A549 treated with Mapracorat at 1 μM for 4 hours (cell line): ENCODE measurements around the gene MFSD6L. TPM values are rescaled to one million over a fixed set of nuclear protein-coding genes. Genes with fewer than 3 reads are reported as not detected.

Experiments
- total RNA-seq: library from RNA; stranded (reverse); fragments of 200-300 nt; extraction: Qiagen RNA extraction; gene quantifications from 5 replicates; pipeline ENCODE4 v1.2.3, GENCODE V29; 2022

Gene MFSD6L, protein sequence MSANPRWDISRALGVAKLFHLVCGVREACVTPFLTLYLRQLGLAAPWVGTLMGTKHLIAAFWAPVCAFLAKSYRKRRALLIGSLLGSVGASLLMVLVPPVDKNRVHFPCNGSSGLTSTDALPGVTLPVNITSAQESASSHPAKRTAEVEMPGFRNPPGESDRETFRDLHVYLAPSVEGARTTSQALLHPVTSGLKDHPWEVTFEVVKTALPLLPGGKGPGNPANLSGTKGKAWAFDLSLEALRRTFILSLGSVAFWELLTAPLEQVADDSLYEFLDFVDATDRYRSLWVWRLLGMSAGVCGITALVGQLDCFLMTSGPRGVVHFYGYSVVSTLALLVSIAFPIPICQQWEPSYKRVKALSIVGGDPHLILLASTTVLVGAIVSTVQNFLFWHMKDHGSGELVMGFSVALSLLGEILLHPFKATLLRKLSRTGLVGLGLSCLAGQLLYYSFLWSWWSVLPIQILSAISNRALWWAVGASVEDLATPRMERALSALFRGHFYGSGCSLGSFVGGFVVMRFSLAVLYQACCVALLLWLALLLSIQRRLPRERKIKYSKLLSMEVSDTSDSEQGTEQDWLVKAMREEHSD
- not detected in 5 replicates for total RNA-seq

DNA sequence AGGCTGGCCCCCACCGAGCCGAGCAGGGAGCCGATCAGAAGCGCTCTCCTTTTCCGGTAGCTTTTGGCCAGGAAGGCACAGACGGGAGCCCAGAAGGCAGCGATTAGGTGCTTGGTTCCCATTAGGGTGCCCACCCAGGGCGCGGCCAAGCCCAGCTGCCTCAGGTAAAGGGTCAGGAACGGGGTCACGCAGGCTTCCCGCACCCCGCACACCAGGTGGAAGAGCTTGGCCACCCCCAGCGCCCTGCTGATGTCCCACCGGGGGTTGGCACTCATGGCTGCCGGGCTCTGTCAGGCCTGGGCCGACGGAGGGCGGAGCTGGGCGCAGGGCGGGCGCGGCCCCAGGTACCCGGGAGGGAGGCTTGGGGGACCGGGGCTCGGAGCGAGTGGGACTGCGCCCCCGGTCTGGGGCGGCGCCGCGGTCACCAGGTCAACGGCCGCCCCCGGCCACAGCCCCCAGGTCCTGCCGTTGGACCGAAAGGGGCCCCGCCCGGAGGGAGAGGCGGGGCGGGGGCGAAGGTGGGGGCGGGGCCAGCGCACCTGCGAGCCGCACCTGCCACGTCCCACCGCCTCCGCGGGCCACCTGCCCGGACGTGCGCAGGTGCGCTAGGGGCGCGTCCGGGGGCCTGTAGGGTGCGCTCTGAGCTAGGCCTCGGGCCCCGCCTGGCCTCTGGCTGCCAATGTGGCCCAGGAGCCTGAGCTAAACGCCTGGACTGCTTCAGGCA, at the start of gene MFSD6L:
MFSD6L (minus strand) TSS at position 520 of the 724 bp plus-strand sequence; CDS start at position 275, 245 bp downstream.

DNA sequence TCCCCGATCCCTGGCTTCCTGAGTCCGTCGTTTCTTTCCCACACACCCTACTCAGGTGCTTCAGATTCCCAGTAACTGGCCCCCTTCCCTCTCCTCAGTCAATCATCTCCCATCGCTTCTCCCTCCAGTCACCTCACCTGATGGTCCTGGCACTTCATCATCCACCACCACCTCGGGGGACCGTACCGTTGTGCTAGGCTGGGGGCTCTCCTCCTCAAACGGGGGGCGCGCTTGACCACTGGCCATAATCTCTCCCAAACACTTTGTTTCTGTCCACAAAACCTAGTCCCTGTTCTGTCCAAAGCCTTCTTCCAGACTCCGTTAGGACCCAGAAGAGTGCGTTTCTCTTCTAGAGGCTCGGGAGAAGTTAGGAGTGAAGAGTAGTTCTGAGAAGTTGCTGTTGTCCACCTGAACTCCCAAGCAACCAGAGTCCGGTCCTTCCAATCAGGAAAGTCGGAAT, 41.0 kb downstream of the MFSD6L start, which contains the start of gene SPDYE4:
SPDYE4 (minus strand) TSS at position 410 of the 460 bp plus-strand sequence; CDS start at position 246, 164 bp downstream.

Other genes starting within 250 kb of the MFSD6L start
- gene MYH10, start 168.6 kb downstream of the MFSD6L start, total RNA-seq = 16.1 to 23.4 TPM (median 21.3 TPM) in 5 replicates
- not detected in 5 replicates for gene CCDC42, start 54.5 kb downstream of the MFSD6L start, total RNA-seq
- not detected in 5 replicates for gene SPDYE4, start 40.8 kb downstream of the MFSD6L start, total RNA-seq
- gene PIK3R6, start 68.3 kb upstream of the MFSD6L start, total RNA-seq = not detected in 5 replicates
- gene PIK3R5, start 166.3 kb upstream of the MFSD6L start, total RNA-seq = 0.05 to 0.14 TPM in 2 of 5 replicates, not detected in the others
- gene NTN1, start 222.1 kb upstream of the MFSD6L start, total RNA-seq = 0.29 to 0.51 TPM (median 0.38 TPM) in 5 replicates